Tibial nerve (tissue), 4 donors: ENCODE data around the gene STOX1. TPM values are rescaled to one million over a fixed set of nuclear protein-coding genes. Genes with fewer than 3 reads are reported as not detected.
"Not testable (repeated sequence)": the region's sequence is repeated elsewhere in the genome, so short reads cannot be mapped to it uniquely, and the experiment has no call there.

Experiments used
- DNase-seq, 2 donors: peaks; one replicate each; pipeline ENCODE4 v3.0.0-alpha.2; 2019; ENCODE audit warnings: low spot score in 2 of 2
- H3K27ac ChIP-seq, 4 donors: fragments of 200-600 bp; sonication (generic) in 3 of 4; one replicate each; pipeline ENCODE4 v1.5.1; 2017 to 2019; ENCODE audit warnings: mild to moderate bottlenecking in 1 of 4
- H3K27me3 ChIP-seq, 2 donors: fragments of 200-600 bp; sonication (generic) in 1 of 2; one replicate each; pipeline versions ENCODE4 v1.5.1 to v1.6.0; 2017 to 2019
- H3K36me3 ChIP-seq, 3 donors: fragments of 200-600 bp; sonication (generic); one replicate each; pipeline ENCODE4 v1.5.1; 2018 to 2019
- H3K4me1 ChIP-seq, 4 donors: fragments of 200-600 bp; sonication (generic) in 3 of 4; one replicate each; pipeline ENCODE4 v1.5.1; 2017 to 2019
- H3K4me3 ChIP-seq, 4 donors: fragments of 200-600 bp; sonication (generic) in 3 of 4; one replicate each; pipeline ENCODE4 v1.5.1; 2017 to 2019; ENCODE audit warnings: mild to moderate bottlenecking in 1 of 4, moderate library complexity in 1 of 4
- H3K9me3 ChIP-seq, 4 donors: fragments of 200-600 bp; sonication (generic) in 3 of 4; one replicate each; pipeline ENCODE4 v1.5.1; 2017 to 2019
- EP300 ChIP-seq, 2 donors: sonication (generic); formaldehyde crosslinking; IDR thresholded peaks; one replicate each; pipeline ENCODE4 v1.6.1; 2017; ENCODE audit warnings: antibody characterized with exemption in 2 of 2, mild to moderate bottlenecking in 1 of 2
- POLR2A ChIP-seq, 2 donors: fragments of 450-650 bp; IDR thresholded peaks; one replicate each; pipeline ENCODE4 v1.6.1; 2017; ENCODE audit warnings: antibody characterized with exemption in 2 of 2, mild to moderate bottlenecking in 2 of 2, moderate library complexity in 2 of 2
- WGBS, 2 donors: methylation state at CpG; one replicate each; pipeline ENCODE4 v1.1.5; 2018; 5-methylcytosine and 5-hydroxymethylcytosine counted together
- total RNA-seq, 4 donors: library from RNA; depleted of rRNA; stranded (reverse); fragments of >200 nt; gene quantifications; one replicate each; pipeline ENCODE4 v1.1.0, GENCODE V29; 2016
- TF ChIP-seq, protein P1 (sequence below), 5 experiments: fragments of 200-600 bp in 3 of 5; fragments of 450-650 bp in 2 of 5; sonication (generic) in 3 of 5; IDR thresholded peaks; one replicate each; pipeline ENCODE4 v1.5.1; 2016 to 2019; ENCODE audit warnings: antibody characterized with exemption in 5 of 5, mild to moderate bottlenecking in 3 of 5, moderate library complexity in 2 of 5

The STOX1 gene
- total RNA-seq, 4 donors from 2014 or later, result 1.2 to 5.7 (median 3.2) TPM

DNA sequence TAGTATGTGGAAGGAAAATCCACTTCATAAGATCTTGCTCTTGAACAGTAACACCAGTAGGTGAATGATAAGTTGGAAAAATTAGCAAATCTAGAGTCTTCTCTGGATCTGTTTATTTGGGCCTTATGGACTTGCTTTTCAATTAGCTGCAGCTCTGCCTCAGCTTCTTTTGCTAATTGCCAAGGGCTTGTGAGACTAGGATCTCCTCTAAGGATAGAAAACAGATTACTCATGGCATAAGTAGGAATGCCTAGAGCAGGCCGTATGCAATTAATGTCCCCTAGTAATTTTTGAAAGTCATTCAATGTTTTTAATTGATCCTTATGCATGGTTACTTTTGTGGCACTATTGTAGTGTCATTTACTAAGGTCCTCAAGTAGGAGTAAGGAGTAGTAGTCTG lies 37.3 kb downstream of the STOX1 start:
- no peak for DNase-seq
- no peak overlapping the region for H3K27ac ChIP-seq
- H3K4me3 ChIP-seq, result no peak overlapping the region
- no peaks in the 10 kb centered on the region for H3K27me3 ChIP-seq
- H3K4me1 ChIP-seq, result no peaks in the 10 kb centered on the region
- TF ChIP-seq, protein P1, sequence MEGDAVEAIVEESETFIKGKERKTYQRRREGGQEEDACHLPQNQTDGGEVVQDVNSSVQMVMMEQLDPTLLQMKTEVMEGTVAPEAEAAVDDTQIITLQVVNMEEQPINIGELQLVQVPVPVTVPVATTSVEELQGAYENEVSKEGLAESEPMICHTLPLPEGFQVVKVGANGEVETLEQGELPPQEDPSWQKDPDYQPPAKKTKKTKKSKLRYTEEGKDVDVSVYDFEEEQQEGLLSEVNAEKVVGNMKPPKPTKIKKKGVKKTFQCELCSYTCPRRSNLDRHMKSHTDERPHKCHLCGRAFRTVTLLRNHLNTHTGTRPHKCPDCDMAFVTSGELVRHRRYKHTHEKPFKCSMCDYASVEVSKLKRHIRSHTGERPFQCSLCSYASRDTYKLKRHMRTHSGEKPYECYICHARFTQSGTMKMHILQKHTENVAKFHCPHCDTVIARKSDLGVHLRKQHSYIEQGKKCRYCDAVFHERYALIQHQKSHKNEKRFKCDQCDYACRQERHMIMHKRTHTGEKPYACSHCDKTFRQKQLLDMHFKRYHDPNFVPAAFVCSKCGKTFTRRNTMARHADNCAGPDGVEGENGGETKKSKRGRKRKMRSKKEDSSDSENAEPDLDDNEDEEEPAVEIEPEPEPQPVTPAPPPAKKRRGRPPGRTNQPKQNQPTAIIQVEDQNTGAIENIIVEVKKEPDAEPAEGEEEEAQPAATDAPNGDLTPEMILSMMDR (IDR thresholded peaks at IDR 0.05), result no peak
- no peak for TF ChIP-seq EP300 (IDR thresholded peaks at IDR 0.05)
- no peak for TF ChIP-seq POLR2A (IDR thresholded peaks at IDR 0.05)
- H3K9me3 ChIP-seq, result peaks cover 0 to 20% (median 0%) of the 10 kb centered on the region in 4 donors
- WGBS, 2 donors, result 89 to 93% methylated on average over 1 of the region's 1 CpG
- no peaks in the 10 kb centered on the region for H3K36me3 ChIP-seq

DNA sequence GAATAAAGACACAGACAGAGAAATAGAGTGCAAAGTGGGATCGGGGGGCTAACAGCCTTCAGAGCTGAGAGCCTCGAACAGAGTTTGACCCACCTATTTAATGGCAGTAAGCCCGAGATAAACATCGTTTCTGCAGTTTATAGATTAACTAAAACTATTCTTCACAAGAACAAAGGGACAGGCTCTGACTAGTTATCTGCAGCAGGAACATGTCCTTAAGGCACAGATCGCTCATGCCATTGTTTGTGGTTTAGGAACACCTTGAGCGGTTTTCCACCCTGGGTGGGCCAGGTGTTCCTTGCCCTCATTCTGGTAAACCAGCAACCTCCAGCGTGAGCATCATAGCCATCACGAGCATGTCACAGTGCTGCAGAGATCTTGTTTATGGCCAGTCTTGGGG lies 40.8 kb downstream of the STOX1 start:
- not testable (repeated sequence) for H3K4me3 ChIP-seq, H3K27me3 ChIP-seq, H3K27ac ChIP-seq, H3K36me3 ChIP-seq, H3K9me3 ChIP-seq, DNase-seq
- WGBS, 2 donors, result 92 to 94% methylated on average over 8 of the region's 8 CpGs
- peaks cover 0 to 16% (median 3%) of the 10 kb centered on the region in 4 donors for H3K4me1 ChIP-seq

DNA sequence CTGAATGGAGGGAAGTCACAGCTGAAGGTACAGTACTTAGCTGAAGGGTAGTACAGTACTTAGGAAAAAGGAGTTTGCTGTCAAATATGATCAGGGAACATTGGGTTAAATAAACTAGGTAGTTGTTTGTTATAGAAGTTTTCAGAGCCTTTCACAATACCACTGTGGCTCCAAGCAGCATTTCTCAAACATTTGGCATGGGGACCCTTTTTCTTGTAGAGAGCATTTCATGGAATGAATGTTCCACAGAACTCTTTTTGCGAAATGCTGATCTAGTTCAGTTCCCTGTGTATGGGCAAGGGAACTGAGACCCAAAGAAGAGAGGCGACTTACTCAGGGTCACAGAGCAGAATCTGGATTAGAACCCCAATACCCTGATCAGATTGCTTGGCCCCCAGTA lies 42.3 kb downstream of the STOX1 start:
- H3K27ac ChIP-seq, result no peak overlapping the region
- TF ChIP-seq, protein P1 (IDR thresholded peaks at IDR 0.05), result no peak
- TF ChIP-seq POLR2A (IDR thresholded peaks at IDR 0.05), result no peak
- 70 to 73% methylated on average over 2 of the region's 2 CpGs for WGBS, 2 donors

DNA sequence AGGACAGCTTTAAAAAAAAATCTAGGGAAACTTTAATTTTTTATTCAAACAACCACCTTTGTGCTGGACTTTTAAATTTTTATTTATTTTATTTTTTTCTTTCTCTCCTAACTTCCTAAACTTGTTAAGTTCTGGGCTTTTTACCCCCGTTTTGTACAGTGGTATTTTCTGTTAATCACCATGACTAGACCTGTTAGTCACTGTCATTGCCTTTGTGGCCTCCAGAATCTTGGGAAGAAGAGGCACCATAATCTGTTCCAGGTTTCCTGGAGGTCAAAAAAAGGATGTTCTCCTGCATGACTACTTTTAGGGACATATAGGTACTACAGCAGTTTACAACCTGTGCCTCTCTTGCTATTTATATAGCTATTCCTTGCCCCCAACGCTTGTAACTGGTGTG lies 42.7 kb downstream of the STOX1 start:
- 91 to 92% methylated on average over 2 of the region's 2 CpGs for WGBS, 2 donors
- H3K4me1 ChIP-seq, result peaks cover 0 to 16% (median 3%) of the 10 kb centered on the region in 4 donors
- H3K27ac ChIP-seq, result peak overlapping the region in 1 of 4 donors; percentile 41
- H3K27me3 ChIP-seq, result no peaks in the 10 kb centered on the region
- H3K9me3 ChIP-seq, result no peaks in the 10 kb centered on the region
- TF ChIP-seq, protein P1 (IDR thresholded peaks at IDR 0.05), result no peak
- TF ChIP-seq POLR2A (IDR thresholded peaks at IDR 0.05) (no peak), EP300 (IDR thresholded peaks at IDR 0.05) (no peak)
- DNase-seq, result no peak
- H3K36me3 ChIP-seq, result no peaks in the 10 kb centered on the region
- no peak overlapping the region for H3K4me3 ChIP-seq

More for the DNA sequence above, 42.3 kb downstream of the STOX1 start:
- Histone ChIP-seq H3K36me3 (no peaks in the 10 kb centered on the region), H3K4me3 (no peak overlapping the region), H3K9me3 (no peaks in the 10 kb centered on the region), H3K27me3 (no peaks in the 10 kb centered on the region), H3K4me1 (peaks cover 0 to 16% (median 3%) of the 10 kb centered on the region in 4 donors)
- DNase-seq, result no peak

DNA sequence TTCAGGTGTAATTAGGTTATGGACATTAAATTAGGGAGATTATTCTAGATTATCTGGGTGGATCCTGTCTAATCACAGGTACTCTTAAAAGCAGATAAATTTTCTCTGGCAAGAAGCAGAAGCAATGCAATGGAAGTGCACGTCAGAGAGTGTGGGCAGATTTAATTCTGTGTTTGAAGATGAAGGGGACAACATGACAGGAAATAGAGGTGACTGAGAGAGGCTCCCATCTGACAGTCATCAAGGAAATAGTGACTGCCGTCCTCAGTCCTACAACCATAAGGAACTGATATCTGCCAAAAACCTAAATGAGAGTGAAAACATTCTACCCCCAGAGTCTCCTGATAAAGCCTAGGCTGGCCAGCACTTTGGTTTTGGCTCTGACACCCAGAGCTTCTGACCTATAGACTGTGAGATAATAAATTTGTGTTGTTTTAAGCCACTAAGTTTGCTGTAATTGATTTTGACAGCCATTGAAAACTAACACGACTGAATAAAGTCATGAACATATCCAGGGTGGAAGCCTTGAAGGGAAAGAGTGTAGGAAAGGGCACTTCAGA lies 43.3 kb downstream of the STOX1 start:
- H3K36me3 ChIP-seq, result no peaks in the 10 kb centered on the region
- WGBS, 2 donors, result 52 to 59% methylated on average over 3 of the region's 3 CpGs
- DNase-seq, result no peak
- H3K4me3 ChIP-seq, result no peak overlapping the region
- H3K4me1 ChIP-seq, result peaks cover 0 to 16% (median 3%) of the 10 kb centered on the region in 4 donors
- peak overlapping the region; percentile 2 to 59 (median 36) for H3K27ac ChIP-seq
- no peak for TF ChIP-seq EP300 (IDR thresholded peaks at IDR 0.05)
- no peak for TF ChIP-seq POLR2A (IDR thresholded peaks at IDR 0.05)
- TF ChIP-seq, protein P1 (IDR thresholded peaks at IDR 0.05), result no peak
- no peaks in the 10 kb centered on the region for H3K27me3 ChIP-seq
- H3K9me3 ChIP-seq, result no peaks in the 10 kb centered on the region
